Measurements from ENCODE around the gene SLC41A1. TPM values are rescaled to one million over a fixed set of nuclear protein-coding genes. Genes with fewer than 3 reads are reported as not detected.

The SLC41A1 gene
- total RNA-seq, 1 donor from 2014 or later, result 8.1 TPM

DNA sequence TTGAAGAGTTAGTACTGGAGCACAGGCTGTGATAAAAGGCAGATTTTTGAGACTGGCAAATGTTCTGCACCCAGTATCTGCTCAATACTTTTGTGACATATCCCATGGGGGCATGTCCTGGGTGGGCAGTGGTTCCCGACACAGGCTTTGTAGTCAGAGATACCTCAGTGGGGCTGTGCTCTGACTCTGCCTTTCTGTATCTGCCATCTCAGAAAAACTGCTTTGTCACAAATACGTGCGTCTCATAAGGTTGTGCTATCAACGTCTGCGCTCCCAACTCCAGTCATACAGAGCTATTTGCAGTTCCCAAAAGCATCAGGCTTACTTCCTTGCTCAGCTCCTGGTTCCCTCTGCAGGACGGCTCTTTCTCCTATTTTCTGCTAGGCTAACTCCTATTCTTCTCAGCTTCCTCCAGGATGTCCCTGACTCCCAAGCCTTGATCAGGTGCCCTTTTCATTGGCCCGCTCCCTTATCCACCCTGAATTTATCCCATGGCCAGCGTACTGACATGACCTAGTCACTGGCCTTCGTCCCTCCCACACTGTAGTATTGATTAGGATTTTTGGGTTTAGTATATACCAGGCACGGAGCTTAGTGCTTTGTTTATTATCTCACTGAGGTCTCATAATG, 25.6 kb downstream of the SLC41A1 start:
- no peak for DNase-seq (ENCODE audit: low read depth in 2 of 2)

DNA sequence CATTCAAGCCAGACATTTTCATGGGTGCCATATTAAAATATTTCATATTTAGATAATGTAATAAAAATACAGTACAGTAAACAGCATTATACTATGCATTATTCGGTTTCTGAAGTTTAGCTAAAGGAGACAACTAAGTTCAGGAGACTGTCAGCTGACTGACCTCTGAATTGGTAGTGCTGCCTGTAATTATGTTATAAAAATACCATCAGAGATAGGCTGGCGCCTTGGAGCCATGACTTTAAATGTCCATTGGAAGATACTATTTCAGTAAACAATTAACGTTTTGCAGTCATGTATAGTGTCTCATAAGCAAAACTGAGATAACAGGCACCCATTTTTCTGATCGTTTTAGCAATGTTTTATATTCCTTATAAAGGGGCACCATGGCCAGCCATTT, 26.4 kb downstream of the SLC41A1 start:
- DNase-seq (ENCODE audit: low read depth in 2 of 2), result no peak

DNA sequence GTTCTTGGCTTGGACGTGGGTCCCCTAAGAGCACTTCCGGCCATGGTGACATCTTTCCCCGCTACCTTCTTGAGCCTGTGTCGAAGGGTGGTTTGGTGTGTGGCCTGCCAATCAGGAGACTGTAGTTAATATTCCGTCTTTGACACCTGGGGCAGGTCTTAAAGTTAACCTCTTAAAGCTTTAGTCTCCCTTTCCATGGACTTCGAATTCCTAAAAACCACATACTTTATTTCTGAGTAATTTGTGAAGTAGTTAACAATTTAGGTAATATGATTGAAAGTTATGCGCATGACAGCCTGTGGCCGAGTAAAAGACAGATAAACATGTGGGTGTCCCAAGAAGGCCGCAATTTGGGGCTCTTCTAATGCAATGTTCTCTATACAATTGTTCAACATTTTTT, 27.6 kb downstream of the SLC41A1 start:
- DNase-seq (ENCODE audit: low read depth in 2 of 2), result no peak

DNA sequence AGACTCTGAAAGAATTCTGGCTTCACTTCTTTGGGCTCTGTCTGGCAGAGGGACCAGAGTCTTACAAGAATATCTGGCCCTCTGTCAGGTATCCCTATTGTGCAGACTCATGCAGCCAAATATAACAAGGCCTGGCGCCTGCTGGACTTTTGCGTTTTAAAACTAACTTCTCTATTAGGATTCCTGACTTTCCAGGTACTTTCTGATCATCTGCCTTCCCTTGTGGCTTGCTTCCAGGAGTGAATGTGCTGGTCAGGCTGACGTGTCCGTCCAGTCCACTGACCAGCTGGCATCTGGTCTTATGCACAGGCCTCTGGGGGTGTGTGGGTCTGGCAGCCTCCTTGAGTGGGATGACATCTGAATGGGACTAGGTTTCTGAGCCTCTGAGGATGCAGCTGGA, 29.1 kb downstream of the SLC41A1 start:
- DNase-seq (ENCODE audit: low read depth in 2 of 2), result no peak

DNA sequence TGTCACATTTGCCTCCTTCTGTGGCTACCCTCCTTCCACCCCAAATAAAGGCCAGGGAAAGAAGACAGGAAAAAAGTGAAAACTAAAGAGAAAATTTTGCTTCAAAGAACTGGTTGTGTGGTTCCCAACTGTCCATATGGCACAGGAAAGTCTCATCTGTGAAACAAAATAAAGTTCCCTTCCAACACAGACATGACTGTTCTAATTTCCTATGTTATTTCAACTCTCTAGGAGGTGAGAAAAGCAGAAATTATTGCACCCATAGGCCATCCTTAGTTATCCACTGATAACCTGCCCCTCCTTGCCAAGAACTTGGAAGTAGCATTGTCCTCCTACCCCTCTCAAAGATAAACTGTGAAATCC, 29.6 kb downstream of the SLC41A1 start:
- DNase-seq (ENCODE audit: low read depth in 2 of 2), result no peak

DNA sequence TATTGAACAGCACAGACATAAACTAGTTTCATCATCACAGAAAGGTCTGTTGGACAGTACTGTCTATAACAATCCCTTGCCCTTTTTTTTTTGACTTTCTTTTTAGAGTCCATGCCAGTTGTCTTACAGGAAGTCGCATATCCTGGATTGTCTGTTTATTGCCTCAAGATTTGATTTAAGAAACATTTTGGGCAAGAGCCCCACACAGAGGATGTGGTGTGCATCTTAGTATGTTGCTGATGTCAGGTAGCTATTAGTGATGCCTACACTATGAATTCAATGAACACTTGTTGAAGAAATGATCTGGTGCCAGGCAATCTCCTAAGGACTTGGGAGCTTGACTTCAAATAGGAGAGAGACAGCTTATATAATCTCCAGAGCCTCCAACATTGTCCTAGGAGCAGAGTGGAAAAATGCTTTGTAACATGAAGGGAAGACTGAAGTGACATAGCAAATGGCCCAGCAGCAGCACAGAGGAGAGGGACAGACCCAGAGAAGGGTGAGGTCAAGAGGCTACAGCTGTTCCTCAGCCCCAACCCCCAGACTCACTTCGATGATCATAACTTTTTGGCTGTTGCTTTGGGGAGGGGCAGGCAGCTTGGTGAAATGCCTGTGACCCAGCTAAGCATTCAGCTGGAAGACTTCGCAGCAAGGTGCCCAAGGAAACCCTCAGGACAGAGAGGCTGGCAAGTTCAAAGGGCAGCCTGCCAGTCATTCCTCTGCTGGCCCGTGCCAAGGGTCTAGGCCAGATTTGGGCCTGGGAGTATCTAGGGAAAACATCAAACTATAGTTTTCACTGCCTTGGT, 30.2 kb downstream of the SLC41A1 start:
- no peak for DNase-seq (ENCODE audit: low read depth in 2 of 2)

DNA sequence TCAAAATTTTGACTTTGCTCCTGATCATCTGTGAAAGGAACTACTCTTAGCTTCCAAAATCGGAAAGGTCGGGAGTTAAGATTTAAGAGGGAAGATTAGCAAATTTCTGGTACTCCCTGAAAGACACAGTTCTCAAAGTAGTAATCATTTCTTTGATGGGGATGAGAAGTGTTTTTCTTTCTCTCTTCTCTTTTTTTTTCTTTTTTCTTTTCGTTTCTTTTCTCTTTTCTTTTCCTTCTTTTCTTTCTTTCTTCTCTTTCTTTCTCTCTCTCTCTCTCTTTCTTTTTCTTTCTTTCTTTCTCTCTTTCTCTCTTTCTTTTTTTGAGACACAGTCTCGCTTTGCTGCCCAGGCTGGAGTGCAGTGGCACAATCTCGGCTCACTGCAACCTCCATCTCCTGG, 32.7 kb downstream of the SLC41A1 start:
- DNase-seq (ENCODE audit: low read depth in 2 of 2), result no peak

DNA sequence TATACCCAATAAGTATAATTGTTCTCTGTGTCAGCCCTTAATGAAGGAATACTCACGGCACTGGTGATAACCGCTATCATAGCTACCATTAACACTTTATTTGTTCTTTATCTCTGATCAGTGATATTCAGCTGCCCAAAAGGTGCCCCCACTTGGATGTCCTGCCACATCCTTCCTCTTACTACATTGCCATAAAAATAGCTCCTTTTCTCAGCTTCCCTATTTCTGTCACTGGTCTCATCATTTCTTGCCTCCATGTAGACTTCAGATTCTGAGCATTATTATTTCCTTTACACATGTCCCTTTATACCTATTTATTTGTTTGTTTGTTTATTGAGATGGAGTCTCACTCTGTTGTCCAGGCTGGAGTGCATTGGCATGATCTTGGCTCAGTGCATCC, 35.0 kb downstream of the SLC41A1 start:
- no peak for DNase-seq (ENCODE audit: low read depth in 2 of 2)

DNA sequence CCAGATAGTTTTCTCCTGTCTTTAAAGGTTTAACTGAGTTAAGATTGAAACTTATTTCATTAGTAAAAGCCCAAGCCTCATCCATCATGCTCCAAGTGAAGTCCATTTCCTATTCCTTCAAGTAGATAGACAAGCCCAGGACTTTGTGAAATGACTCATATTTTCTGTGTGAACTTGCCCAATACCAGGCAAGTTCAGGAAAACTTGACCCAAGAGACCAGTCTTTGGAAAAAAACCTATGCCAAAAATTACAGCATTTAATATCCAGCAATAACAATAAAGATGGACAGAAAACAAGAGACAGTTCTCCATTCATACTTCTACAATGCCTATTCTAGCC, 37.3 kb downstream of the SLC41A1 start:
- DNase-seq (ENCODE audit: low read depth in 2 of 2), result peak; percentile 48 to 62

DNA sequence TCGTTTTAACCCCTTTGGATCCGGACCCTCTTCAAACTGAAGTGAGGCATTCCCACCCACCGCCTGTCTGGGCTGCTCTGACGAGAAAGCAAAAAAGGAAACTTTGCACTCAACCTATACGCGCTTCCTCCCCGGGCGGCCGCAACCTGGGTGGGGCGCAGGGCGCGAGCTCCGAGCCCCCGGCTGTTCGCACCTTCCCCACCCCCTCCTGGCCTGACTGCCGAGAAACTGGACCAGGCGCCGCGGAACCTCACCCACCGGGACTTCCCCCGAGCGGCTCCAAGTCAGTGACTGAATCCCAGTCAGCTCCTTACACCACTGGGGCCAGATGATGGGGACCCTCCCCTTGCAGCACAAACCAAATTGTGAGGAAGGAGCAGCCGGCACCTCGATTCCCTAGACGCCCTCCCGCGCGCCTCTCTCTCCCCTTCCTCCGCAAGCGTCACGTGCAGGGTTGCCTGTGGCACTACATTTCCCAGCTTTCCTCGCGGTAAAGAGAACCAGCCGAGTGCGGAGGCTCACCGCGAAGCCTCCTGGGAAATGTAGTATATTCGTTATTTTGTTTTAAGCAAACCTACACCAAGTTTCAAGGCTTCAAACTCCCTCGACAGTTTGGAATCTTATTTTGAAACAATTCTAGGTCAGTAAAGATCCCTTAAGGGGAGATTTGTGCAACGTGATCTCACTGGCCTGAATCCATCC, 37.8 kb downstream of the SLC41A1 start, which contains the start of gene RAB29:
RAB29 (minus strand) TSS at position 468 of the 702 bp plus-strand sequence. CDS start 526 bp downstream, outside the sequence.
- peak; percentile 66 to 79 for DNase-seq (ENCODE audit: low read depth in 2 of 2)

DNA sequence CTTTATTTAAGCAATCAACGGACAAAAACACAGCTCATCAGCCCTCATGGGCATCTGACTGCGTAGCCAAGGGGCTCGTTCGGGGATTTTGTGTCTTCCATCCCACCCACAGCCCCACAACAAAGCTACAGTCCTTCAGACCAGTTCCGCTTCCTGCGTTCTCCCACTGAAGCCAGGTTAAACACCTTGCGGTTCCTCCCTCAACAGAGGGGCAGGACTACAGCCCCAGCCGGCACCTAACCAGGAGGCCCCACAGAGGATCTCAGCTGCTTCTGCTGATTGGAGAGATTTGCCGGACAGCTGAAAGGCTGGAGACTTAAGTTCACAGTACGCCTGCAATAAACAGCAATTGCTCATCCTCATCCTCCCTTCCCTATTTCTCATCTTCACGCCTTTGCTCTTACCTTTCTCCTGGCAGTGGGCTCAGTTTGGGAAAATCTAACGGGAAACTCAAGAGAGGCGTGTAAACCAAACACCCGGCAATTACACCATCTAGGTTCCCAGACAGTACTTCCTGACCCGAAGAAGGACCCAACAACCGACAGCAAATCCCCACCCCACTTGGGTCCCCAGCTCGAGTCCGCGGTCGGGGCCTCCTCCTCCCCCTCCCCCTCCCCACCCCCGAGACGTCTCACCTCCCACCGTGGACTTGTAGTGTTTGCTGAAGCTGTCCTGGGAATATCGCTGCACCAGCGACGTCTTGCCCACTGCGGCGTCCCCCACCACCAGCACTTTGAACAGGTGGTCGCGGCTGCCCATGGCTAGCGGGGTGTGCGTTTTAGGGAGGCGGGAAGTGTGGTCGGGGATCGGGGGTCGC, 38.6 kb downstream of the SLC41A1 start:
- DNase-seq (ENCODE audit: low read depth in 2 of 2), result peak in 1 of 2 donors; percentile 16

DNA sequence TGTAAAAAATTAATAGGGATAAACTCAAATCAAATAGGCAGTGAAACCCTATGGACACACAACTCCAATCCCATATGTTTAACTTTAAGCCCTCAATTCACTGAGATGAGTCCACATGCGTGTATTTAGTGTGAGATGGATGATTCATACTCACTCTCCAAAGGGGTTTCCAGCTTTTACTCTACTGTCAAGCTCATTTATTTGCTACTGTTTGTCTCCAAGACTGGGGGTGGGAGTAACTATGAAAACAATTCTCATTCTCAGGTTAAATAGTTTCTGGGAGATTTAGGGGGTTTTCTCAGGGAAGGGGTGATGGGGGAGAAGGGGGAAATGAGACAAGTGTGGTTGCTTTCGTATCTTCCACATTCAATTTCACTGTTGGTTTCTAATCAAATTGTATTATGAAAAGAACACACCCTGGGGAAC, 40.4 kb downstream of the SLC41A1 start:
- no peak for DNase-seq (ENCODE audit: low read depth in 2 of 2)

DNA sequence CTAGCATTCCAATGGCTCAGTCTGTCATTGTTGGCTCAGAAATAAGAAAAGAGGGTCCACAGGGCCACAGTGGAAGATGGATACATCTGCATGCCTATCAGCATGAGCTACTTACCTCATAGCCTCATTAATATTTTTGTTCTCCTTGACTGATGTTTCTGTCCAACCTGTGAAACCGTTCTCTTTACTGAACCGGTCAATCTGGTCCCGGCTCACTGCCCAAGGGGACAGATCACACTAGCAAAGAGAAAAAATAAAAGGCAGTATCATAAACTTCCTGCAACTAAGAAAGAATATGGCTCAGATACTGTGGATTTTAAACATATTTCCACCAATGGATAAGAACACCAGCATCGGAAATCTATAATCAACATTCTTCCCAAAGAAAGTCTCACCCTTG, 42.4 kb downstream of the SLC41A1 start:
- no peak for DNase-seq (ENCODE audit: low read depth in 2 of 2)

DNA sequence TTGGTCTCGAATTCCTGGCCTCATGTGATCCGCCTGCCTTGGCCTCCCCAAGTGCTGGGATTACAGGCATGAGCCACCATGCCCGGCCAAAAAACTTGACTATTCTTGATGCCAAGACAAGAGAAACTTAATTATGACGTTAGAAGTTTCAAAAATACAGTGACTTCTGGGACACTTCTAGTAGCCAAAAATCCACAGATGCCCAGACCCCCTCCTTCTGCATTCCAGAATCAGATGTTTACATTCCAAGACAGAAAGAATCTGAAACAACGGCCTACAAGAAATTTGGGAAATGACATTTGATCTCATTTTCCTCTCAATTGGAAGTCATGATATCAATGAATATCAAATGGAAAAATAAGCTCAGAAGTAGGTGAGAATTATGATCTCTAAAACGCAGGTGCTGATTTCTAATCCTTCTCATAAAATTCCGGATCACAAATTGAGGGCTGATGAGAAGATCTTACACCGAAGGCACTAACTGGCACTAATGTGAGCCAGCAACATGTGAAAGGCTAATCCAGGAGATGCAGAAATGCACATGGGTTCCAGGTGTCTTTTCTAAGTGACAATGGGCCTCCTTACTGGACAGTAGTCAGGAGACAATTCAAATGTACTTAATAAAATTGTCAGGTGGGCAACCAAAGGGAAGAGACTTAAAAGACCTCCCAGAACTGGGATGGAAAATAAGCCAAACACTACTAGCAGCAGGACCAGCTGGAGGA, 43.2 kb downstream of the SLC41A1 start:
- no peak for DNase-seq (ENCODE audit: low read depth in 2 of 2)

DNA sequence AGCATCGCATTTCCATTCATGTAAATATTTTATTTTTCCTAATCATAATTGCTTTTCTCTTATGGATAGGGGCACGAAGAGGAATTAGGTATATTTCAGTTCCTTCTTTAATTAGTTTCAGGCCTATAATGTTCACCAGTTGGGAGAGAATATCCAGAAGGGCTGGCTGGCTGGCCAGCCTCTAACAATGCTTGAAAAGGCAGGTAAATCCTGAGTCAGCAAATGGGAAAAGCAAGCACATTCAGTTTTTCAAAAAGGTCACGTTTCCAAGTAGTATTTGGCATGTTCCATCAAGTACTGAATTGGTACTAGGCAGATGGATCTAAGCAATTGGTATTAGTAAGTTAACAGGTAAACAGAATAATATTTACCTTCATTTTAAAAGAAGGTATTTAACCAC, 45.8 kb downstream of the SLC41A1 start:
- no peak for DNase-seq (ENCODE audit: low read depth in 2 of 2)

DNA sequence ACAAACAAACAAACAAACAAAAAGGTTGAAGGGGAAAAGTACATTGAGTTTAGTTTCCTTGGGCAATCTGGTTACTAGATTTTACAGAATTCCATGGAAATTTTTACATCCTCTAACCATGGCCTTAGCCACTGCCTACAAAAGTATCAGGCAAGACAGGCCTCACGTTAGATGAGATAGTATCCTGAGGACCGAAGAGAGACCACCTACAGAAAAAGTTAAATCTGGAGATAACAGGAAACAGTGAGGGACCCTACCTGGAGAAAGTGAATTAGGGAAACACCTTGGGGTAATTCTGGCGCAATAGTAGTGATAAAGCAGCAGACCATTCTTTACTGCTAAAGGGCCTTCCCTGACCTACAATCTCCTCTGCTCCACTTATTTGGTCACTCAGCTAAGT, 46.4 kb downstream of the SLC41A1 start:
- no peak for DNase-seq (ENCODE audit: low read depth in 2 of 2)

DNA sequence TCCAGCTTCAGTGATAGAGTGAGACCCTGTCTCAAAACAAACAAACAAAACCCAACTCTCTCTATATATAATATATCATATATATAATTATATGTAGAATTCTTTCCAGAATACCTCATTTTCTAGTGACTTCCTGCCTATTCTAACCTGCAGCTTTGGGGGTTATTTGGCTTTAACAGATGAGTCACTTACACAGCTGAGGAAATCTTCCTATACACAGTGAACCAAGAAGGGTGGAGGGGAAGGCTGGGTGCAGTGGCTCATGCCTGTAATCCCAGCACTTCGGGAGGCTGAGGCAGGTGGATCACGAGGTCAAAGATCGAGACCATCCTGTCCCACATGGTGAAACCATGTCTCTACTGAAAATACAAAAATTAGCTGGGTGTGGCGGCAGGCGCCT, 47.0 kb downstream of the SLC41A1 start:
- DNase-seq (ENCODE audit: low read depth in 2 of 2), result peak in 1 of 2 donors; percentile 40

DNA sequence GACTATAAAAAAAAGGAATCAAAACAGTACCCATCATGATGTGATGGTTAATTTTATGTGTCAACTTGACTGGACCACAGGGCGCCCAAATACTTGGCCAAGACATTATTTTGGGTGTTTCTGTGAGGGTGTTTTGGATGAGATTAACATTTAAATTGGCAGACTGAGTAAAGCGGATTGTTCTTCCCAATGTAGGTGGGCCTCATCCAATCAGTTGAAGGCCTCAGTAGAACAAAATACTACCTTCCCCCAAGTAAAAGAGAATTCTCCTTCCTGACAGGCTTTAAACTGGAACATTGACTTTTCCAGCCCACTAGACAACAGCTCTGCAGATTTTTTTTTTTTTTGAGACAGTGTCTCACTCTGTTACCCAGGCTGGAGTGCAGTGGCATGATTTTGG, 48.4 kb downstream of the SLC41A1 start:
- no peak for DNase-seq (ENCODE audit: low read depth in 2 of 2)

DNA sequence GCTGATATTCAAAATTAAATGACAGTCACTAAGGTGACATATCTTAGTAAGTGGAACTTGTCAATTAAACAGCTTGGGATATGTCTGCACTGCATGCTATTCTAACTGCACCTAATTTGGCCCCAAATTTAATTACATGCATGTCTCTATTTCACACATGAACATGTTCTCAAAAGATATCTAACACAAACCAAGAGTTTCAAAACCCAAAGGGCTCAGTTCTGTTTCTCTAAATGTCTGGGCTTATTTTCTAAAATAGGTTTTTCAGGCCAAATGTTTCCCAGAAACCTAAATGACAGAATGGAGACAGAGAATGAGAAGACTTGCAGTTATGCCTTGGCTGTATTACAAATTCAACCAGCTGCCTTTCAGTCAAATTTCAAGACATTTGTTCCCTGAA, 49.0 kb downstream of the SLC41A1 start:
- no peak for DNase-seq (ENCODE audit: low read depth in 2 of 2)

DNA sequence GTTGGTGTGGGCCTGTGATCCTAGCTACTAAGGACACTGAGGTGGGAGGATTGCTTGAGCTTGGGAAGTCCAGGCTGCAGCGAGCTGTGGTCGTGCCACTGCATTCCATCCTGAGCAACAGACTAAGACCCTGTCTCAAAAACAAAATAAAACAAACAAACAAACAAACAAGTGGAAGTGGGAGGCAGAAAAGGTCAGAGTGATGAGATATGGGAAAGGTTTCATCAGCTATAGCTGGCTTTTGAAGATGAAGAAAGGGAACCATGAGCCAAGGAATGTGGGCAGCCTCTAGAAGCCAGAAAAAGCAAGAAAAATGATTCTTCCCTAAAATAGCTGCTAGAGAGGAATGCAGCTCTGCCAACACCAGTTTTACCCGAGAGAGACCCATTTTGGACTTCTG, 52.4 kb downstream of the SLC41A1 start:
- no peak for DNase-seq (ENCODE audit: low read depth in 2 of 2)

DNA sequence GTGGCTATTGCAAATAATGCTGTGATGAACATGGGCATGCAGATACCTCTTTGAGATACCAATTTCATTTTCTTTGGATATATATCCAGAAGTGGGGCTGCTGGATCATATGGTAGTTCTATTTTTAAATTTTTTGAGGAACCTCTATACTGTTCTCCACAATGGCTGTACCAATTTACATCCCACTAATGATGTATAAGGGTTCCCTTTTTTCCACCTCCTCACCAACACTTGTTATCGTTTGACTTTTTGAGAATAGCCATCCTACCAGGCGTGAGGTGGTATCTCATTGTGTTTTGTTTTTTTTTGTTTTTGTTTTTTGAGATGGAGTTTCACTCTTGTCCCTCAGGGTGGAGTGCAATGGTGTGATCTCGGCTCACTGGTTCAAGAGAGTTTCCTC, 56.4 kb downstream of the SLC41A1 start:
- no peak for DNase-seq (ENCODE audit: low read depth in 2 of 2)

Measured in dermis microvascular lymphatic vessel endothelial cell (primary cell).